Right atrium auricular region (tissue), 2 donors: ENCODE data around the gene BMPR1B. TPM values are rescaled to one million over a fixed set of nuclear protein-coding genes. Genes with fewer than 3 reads are reported as not detected.
"Not testable (repeated sequence)": the region's sequence is repeated elsewhere in the genome, so short reads cannot be mapped to it uniquely, and the experiment has no call there.

ENCODE experiments used
- DNase-seq: peaks from one replicate; pipeline ENCODE4 v3.0.0-alpha.2; 2019; ENCODE audit warnings: low spot score
- H3K27ac ChIP-seq, 2 donors: fragments of 200-600 bp; sonication (generic); 1 replicate in 1 of 2; 2 replicates in 1 of 2; pipeline ENCODE4 v1.5.1; 2016 to 2019
- H3K27me3 ChIP-seq, 2 donors: fragments of 200-600 bp; sonication (generic); one replicate each; pipeline versions ENCODE4 v1.5.1 to v1.6.0; 2017 to 2019
- H3K36me3 ChIP-seq: fragments of 200-600 bp; sonication (generic); one replicate; pipeline ENCODE4 v1.5.1; 2016
- H3K4me1 ChIP-seq, 2 donors: fragments of 200-600 bp; sonication (generic); one replicate each; pipeline versions ENCODE4 v1.5.1 to v1.6.0; 2017 to 2019
- H3K4me3 ChIP-seq, 2 donors: fragments of 200-600 bp; sonication (generic); 1 replicate in 1 of 2; 2 replicates in 1 of 2; pipeline ENCODE4 v1.5.1; 2017 to 2019; ENCODE audit warnings: mild to moderate bottlenecking in 1 of 2, moderate library complexity in 1 of 2
- H3K9me3 ChIP-seq, 2 donors: fragments of 200-600 bp; sonication (generic); one replicate each; pipeline ENCODE4 v1.5.1; 2019
- total RNA-seq, 2 donors: library from RNA; depleted of rRNA; stranded (reverse); fragments of >200 nt; gene quantifications; one replicate each; pipeline ENCODE4 v1.1.0, GENCODE V29; 2016
- TF ChIP-seq, protein P1 (sequence below), 2 donors: fragments of 200-600 bp; sonication (generic); IDR thresholded peaks; one replicate each; pipeline ENCODE4 v1.5.1; 2019; ENCODE audit warnings: antibody characterized with exemption in 2 of 2

BMPR1B gene
- total RNA-seq, 2 donors from 2014 or later, result 0.82 to 1.4 TPM

DNA sequence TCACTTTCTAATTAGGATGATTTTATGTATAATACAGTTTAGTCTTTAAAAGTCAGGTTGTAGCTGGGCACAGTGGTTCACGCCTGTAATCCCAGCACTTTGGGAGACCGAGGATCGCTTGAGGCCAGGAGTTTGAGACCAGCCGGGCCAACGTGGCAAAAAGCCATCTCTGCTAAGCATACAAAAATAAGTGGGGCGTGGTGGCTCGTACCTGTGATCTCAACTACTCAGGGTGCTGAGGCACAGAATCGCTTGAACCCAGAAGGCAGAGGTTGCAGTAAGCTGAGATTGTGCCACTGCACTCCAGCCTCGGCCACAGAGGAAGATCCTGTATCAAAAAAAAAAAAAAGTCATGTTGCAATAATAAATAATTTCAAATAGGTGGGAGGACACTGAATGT lies 364.2 kb downstream of the BMPR1B start:
- H3K4me1 ChIP-seq, result no peaks in the 10 kb centered on the region
- no peak overlapping the region for H3K27ac ChIP-seq
- H3K9me3 ChIP-seq, result no peaks in the 10 kb centered on the region
- TF ChIP-seq, protein P1, sequence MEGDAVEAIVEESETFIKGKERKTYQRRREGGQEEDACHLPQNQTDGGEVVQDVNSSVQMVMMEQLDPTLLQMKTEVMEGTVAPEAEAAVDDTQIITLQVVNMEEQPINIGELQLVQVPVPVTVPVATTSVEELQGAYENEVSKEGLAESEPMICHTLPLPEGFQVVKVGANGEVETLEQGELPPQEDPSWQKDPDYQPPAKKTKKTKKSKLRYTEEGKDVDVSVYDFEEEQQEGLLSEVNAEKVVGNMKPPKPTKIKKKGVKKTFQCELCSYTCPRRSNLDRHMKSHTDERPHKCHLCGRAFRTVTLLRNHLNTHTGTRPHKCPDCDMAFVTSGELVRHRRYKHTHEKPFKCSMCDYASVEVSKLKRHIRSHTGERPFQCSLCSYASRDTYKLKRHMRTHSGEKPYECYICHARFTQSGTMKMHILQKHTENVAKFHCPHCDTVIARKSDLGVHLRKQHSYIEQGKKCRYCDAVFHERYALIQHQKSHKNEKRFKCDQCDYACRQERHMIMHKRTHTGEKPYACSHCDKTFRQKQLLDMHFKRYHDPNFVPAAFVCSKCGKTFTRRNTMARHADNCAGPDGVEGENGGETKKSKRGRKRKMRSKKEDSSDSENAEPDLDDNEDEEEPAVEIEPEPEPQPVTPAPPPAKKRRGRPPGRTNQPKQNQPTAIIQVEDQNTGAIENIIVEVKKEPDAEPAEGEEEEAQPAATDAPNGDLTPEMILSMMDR (IDR thresholded peaks at IDR 0.05), result no peak
- H3K4me3 ChIP-seq, result no peak overlapping the region
- no peaks in the 10 kb centered on the region for H3K27me3 ChIP-seq
- no peak for DNase-seq
- H3K36me3 ChIP-seq, result no peaks in the 10 kb centered on the region

DNA sequence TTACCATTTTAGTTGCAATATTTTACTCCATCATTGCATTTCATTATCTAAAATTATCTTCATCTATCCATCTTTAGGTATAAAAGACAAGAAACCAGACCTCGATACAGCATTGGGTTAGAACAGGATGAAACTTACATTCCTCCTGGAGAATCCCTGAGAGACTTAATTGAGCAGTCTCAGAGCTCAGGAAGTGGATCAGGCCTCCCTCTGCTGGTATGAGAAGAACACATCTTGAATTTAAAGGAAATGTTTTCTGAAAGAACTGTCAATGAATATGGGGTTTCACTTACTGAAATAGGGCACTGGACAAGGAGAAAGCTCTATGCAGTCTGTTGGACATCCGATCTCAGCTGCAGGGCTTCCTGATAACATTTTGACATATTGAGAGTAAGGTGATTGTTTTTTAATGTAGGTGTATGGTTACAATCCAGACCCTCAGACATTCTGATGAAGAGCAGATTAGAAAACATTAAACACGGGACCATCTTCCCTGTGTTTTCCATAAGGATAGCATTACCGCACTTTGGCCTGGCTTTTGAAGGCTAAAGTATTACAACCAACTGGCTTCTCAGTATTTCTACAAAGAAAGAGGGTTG lies 367.2 kb downstream of the BMPR1B start:
- DNase-seq, result no peak
- no peaks in the 10 kb centered on the region for H3K9me3 ChIP-seq

DNA sequence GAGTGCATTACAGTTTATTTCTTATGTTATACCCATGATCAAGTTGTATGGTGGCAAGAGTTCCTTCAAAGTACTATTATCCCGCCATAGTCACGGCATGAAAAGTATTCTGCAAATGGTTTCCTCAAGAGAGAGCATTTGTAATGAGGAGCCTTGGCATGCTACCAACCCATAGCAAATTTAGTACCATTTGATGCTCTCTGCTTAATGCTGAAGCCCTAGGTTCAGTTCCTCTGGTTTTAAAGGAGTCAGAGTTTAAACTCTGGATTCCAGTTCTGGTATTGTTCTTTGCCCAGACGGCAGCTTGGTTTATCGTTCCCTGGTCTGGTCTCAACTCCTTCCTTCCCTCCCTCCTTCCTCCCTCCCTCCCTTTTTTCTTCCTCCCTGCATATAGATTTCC lies 371.3 kb downstream of the BMPR1B start:
- H3K9me3 ChIP-seq, result peaks cover 0 to 1% of the 10 kb centered on the region in 2 donors
- TF ChIP-seq, protein P1 (IDR thresholded peaks at IDR 0.05), result no peak
- H3K27me3 ChIP-seq, result no peaks in the 10 kb centered on the region
- H3K4me3 ChIP-seq, result no peak overlapping the region
- no peak for DNase-seq
- peak overlapping the region in 1 of 2 donors; percentile 69 for H3K27ac ChIP-seq
- H3K36me3 ChIP-seq, result no peaks in the 10 kb centered on the region
- H3K4me1 ChIP-seq, result no peaks in the 10 kb centered on the region

More for the DNA sequence above, 367.2 kb downstream of the BMPR1B start:
- Histone ChIP-seq H3K4me1 (no peaks in the 10 kb centered on the region), H3K27me3 (no peaks in the 10 kb centered on the region), H3K4me3 (no peak overlapping the region), H3K27ac (no peak overlapping the region), H3K36me3 (no peaks in the 10 kb centered on the region)
- TF ChIP-seq, protein P1 (IDR thresholded peaks at IDR 0.05), result peak in 1 of 2 donors; percentile 63

DNA sequence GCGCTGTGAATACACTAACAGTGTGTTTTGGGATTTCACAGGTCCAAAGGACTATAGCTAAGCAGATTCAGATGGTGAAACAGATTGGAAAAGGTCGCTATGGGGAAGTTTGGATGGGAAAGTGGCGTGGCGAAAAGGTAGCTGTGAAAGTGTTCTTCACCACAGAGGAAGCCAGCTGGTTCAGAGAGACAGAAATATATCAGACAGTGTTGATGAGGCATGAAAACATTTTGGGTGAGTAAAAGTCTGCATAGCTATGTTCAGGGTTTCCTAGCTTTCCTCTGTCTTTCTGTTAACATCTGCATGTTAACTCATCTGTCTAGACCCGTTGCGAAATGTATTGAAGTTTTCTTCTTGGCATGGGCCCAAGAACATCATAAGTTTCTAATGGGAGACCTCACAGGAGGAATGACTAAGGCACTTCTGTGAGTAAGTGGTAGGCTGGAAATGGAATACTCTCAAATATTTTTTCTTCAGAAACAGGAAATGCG lies 372.1 kb downstream of the BMPR1B start:
- no peak overlapping the region for H3K4me3 ChIP-seq
- no peaks in the 10 kb centered on the region for H3K4me1 ChIP-seq
- H3K27me3 ChIP-seq, result no peaks in the 10 kb centered on the region
- H3K36me3 ChIP-seq, result no peaks in the 10 kb centered on the region
- TF ChIP-seq, protein P1 (IDR thresholded peaks at IDR 0.05), result no peak
- peaks cover 0 to 5% of the 10 kb centered on the region in 2 donors for H3K9me3 ChIP-seq
- DNase-seq, result peak; percentile 66
- peak overlapping the region in 1 of 2 donors; percentile 69 for H3K27ac ChIP-seq

DNA sequence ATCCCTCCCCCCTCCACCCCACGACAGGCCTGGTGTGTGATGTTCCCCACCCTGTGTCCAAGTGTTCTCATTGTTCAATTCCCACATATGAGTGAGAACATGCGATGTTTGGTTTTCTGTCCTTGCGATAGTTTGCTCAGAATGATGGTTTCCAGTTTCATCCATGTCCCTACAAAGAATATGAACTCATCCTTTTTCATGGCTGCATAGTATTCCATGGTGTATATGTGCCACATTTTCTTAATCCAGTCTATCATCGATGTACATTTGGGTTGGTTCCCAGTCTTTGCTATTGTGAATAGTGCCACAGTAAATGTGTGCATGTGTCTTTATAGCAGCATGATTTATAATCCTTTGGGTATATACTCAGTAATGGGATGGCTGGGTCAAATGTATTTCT lies 376.3 kb downstream of the BMPR1B start:
- not testable (repeated sequence) for H3K9me3 ChIP-seq, H3K4me1 ChIP-seq, H3K36me3 ChIP-seq, H3K4me3 ChIP-seq, H3K27me3 ChIP-seq, H3K27ac ChIP-seq, DNase-seq

DNA sequence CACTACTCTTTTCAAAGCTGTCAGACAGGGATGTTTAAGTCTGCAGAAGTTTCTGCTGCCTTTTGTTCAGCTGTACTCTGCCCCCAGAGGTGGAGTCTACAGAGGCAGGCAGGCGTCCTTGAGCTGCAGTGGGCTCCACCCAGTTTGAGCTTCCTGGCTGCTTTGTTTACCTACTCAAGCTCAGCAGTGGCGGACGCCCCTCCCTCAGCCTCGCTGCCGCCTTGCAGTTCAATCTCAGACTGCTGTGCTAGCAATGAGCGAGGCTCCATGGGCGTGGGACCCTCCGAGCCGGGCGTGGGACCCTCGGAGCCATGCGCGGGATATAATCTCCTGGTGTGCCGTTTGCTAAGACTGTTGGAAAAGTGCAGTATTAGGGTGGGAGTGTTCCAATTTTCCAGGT lies 381.7 kb downstream of the BMPR1B start:
- not testable (repeated sequence) for H3K4me1 ChIP-seq, DNase-seq, H3K4me3 ChIP-seq, H3K27me3 ChIP-seq, H3K9me3 ChIP-seq, H3K27ac ChIP-seq, H3K36me3 ChIP-seq

DNA sequence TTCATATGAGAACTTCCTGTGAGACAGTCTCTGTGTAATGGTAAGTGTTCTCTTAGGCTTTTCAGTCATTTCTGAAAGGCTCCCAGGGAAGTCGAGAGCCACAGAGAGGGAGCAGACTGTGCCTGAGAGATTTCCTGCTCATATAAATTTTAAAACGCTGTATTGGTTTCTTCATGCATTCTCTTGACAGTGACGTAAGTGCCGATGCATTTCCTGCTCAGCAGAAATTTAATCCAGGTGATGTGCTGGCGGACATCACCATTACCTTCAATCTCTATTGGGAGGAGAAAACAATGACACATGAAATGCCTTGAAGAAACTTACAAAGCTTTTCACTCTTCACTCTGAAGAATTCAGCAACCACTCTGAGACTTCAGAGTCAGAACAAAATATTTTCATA lies 383.6 kb downstream of the BMPR1B start:
- TF ChIP-seq, protein P1 (IDR thresholded peaks at IDR 0.05), result no peak
- H3K27me3 ChIP-seq, result no peaks in the 10 kb centered on the region
- H3K9me3 ChIP-seq, result no peaks in the 10 kb centered on the region
- no peaks in the 10 kb centered on the region for H3K4me1 ChIP-seq
- no peak for DNase-seq
- no peak overlapping the region for H3K27ac ChIP-seq
- H3K36me3 ChIP-seq, result no peaks in the 10 kb centered on the region
- no peak overlapping the region for H3K4me3 ChIP-seq
